HG02885 (cell line): Measurements from ENCODE around the gene CKB.
"Not testable (repeated sequence)": the region's sequence is repeated elsewhere in the genome, so short reads cannot be mapped to it uniquely, and the experiment has no call there.

Source experiments
- ATAC-seq: cut with Tn5 transposase; IDR thresholded peaks from one replicate; pipeline ENCODE4 v1.9.1; 2021; ENCODE audit warnings: mild to moderate bottlenecking; ENCODE audit not compliant: unreplicated experiment, poor library complexity

The CKB gene

DNA sequence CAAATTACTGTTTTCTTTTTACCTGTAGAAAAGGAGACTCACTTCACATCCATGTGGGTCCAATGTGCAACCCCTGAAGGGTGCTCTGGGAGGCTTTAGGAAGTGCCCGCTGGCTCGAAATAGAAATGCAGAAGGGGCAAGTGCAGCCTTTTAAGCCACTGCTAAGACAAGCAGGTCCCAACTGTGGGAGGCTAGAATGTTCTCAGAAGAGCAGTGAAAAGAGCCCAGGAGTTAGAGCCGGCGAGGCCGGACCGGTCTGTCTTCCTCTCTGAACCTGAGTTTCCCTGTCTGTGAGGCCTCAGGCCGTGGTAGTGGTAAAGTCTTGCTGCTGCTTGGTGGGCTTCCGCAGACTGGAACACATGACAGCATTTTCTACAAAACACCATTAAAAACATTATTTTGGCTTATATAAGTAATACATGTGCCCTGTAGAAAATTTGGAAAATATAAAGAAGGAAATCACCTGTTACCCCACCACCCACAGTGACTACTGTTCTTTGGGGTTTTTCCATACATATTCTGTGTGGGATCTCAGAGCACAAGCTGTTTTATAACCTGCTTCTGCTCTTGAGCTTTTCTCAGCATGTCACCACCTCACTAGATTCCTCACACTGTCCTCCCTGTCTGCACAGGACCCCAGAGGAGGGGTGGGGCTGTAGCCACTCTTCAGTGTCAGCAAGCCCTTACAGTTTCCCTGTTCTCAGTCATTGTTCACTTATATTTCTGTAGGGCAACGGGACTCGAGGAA is 6.0 kb downstream of the CKB start:
- no peak for ATAC-seq

DNA sequence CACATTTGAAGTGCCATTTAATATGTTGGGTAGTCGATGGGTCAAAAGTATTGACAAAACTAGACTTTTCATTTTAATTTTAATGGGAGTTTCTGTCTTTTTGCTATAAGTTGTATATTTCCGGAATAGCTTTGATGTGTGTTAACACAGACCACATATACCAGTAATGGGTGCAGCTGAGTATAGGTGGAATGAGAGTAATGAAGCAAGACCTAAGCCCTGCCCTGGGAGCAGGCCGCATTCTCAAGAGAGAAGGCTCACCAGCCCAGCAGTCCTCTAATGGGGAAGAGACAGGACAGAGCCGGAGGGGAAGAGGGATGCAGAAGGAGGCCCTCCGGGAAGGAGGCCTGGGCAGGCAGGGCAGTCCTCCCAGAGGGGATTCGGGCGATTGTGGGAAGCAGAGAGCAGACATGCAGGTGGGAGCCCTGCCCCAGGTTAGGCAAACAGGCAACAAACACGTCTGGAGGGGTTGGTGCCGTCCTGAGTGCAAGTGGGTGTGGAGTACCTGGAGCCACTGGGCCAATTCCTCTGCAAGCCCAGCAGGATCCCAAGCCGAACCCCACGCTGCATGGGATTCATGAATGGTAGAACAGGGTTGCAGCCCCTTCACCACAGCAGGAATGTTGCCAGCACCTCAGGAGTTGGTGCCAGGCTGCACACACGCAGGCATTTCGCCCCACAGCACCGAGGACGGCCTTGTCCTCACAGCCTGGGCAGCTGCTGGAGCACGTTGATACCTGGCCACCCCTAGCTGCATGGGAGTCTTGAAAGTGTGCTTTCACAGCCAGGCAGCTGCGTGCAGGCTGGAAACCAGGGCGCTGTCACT is 7.8 kb downstream of the CKB start:
- ATAC-seq = no peak

DNA sequence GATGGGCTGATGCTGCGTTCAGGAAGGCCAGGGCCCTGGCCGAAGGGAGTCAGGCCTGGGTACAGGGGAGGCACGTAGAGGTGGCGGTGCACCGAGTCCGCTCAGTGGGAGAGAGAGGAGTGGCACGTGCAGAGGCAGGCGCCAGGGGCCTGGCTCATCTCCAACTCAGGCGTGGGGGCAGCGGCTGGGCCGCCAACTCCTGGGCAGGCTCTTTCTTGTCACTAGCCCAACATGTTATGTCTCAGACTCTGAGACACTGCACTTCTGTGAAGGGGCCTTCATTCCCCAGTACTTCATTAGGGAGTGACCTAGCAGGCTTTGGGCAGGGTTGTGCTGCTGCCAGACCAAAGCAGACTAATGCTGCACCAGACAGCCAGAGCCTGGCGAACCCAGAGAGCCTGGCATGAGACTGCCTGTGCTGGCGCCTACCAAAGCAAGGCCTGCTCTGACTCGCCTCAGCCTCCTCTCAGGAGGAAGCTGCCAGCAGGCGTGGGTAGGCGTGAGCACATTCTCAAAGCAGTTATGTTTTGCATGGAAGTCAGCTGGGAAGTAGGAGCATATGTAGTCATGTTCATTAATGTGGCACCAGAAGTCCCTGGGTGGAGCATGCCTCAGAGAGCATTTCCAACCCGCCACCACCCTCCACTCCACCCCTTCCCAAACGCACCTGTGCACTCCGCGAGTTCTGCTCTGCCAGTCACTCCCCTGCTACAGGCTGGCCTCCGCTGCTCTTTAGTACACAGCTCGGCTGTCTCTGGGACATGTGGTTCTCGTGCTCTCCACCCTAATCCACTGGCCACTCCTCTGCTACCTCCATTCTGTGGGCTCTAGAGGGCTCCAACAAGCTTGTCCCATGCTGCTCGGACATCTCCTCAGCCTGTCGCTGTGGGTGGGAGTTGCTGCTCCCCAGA is 9.7 kb downstream of the CKB start:
- no peak for ATAC-seq

DNA sequence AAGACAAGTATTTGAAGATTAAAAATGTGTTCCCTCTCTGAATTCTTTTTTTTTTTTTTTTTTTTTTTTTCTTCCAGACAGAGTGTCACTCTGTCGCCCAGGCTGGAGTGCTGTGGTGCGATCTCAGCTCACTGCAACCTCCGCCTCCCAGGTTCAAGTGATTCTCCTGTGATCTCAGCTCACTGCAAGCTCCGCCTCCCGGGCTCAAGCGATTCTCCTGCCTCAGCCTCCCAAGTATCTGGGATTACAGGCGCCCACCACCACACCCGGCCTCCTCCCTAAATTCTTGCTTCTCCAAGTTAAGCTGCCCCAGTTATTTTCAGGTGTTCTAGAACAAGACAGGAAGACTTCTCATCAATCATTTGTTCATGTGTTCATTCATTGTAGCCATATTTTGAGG is 10.4 kb downstream of the CKB start:
- ATAC-seq = not testable (repeated sequence)

DNA sequence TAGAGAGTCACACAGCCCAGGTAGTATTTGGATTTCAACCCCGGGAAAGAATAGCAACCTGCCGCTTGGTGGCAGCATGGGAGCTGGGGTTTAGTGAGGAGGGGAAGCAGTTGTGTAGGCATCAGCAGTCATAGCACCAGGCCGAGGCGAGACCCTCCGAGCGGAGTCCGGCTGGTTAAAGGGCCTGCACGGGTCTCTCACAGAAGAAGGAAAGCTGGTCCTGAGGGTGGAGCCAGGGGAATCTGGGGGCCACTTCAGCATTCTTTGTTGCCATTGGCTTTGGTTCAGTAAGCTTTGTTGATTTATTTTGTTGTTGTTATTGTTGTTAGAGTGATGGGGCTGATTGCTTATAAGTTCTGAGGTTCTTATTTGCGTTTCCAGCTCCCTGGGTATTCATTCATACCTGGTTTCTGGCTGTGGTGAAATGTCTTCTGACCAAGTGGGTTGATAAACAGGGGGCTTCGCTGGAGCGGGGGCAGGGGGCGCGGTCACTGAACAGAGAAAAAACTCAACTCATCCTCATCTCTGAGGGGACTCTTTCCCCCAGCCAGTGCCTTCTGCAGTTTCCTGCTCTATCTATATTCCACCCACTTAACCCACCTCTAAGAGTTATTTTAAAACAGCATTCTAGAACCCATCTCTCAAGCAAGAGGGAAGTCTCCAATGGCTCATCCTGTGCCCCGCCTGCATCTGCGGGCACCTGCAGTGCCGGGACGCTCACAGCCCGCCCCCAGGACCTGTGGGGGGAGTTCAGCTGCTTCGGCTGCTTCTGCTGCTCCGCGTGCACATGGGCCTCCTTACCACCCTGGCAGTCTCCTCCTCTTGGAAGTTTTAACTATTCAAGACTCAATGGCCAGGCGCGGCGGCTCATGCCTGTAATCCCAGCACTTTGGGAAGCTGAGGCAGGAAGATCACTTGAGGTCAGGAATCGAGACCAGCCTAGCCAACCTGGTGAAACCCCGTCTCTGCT is 11.6 kb downstream of the CKB start:
- no peak for ATAC-seq

DNA sequence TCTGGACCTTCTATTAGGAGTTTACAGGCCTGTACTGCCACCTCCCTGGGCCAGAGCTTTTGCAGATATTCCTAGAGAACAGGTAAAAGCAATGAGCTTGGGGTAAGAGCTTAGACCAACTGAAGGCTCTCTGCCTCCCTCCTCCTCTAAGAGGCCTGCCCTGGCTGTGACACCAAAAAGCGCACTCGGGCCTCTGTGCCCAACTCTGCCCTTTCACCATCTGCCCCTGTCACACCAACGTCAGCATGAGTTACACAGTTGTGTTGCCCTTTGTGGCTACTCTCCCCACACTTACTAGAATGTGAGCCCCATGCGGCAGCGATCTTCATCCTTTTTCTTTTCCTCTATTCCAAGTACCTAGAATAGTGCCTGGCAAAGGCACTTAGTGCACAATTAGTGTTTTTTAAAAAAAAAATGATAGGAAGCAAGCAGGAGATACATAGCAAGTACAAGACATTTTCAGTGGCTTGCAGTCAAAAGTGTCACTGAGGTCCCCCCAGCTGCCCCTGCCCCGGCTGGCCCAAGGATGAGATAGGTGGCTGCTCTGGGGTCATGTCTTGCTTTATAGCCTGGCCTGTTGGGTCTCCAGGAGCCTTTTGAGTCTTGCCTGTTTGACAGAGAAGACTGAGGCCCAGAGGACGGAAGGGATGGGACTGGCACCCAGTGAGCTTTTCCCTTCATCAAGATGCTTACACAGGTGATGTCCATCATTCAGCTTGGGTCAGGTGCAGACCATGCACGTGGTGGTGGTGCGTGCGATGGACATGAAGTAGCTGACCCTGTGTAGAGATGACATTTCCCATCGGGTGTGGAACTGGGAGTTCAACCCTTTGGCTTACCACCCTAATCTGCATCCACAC is 12.5 kb downstream of the CKB start:
- no peak for ATAC-seq

DNA sequence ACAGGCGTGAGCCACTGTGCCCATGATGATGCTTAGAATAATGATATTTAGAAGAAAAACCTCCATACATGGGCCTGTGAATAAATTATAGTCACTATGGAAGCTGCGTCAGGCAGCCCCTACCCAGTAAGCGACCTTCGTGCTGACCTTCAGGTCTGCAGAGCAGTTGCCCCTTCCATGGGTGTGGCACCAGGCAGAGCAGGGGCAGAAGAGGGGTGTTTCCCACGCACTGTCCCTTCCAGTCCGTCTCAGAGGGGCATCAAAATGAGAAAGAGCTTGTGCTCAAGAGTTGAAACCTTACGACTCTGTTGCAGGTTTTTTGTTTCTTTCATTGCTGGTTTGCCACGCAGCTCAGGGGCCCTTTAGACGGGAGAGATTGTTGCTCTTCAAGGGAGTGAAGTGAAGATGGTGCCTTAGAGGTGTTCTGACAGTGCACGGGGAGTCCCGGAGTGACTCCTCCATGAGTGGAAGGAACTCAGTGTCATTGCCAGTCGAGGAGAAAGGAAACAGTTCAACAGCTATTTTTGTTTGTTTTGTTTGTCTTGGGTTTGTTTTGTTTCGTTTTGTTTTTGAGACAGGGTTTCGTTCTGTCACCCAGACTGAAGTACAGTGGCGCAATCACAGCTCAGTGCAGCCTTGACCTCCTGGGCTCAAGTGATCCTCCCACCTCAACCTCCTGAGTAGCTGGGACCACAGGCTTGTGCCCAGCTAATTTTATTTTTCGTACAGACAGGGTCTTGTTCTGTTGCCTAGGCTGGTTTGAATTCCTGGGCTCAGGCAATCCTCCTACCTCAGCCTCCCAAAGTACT is 13.9 kb downstream of the CKB start:
- no peak for ATAC-seq

DNA sequence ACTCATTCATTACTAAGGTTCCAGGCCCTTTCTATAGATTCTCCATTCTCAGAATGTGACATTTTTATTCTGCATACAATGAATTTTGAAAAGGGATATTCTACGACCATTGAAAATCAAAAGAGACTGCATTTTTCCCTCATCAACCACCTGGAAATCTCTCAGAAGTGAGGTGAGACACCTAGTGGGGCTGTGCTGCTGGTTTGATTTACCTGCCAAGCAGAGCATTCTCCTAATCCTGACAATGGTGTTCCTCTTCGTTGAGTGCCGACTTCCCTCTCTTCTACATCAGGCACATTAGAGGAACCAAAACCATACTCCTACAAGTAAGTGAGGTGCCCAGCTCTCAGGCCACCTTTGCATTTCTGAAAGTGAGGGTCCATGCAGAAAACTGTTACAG is 14.9 kb downstream of the CKB start:
- no peak for ATAC-seq

DNA sequence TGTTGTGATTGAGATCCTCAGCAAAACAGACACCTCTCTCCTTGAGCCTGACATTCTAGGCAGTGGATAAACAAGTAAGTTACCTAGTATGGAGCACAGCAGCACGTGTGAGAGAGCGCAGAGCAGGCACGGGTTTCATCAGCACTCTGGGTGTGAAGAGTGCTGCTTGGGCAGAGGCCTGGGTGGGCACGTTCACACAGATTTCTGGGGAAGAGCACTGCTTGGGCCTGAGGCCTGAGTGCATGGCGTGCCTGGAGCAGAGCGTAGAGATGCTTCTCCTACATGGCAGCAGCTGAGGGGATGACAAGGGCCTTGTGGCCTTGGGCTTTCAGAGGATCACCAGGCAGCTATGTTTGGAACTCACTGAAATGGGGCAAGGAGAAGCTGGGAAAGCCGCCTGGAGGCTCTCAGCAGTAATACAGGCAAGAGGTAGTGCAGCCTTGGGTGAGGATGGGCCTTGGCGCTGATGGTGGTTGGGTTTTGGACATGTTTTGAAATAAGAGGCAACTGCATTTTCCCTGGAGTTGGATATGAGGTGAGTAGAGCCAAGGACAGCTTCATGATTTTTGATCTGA is 17.6 kb downstream of the CKB start:
- no peak for ATAC-seq

DNA sequence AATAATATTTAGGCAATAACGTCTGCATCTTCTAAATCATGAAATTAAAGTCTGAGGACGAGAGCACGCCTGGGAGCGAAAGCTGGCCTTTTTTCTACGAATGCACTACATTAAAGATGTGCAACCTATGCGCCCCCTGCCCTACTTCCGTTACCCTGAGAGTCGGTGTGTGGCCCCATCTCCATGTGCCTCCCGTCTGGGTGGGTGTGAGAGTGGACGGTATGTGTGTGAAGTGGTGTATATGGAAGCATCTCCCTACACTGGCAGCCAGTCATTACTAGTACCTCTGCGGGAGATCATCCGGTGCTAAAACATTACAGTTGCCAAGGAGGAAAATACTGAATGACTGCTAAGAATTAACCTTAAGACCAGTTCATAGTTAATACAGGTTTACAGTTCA is 19.3 kb downstream of the CKB start:
- ATAC-seq = no peak

DNA sequence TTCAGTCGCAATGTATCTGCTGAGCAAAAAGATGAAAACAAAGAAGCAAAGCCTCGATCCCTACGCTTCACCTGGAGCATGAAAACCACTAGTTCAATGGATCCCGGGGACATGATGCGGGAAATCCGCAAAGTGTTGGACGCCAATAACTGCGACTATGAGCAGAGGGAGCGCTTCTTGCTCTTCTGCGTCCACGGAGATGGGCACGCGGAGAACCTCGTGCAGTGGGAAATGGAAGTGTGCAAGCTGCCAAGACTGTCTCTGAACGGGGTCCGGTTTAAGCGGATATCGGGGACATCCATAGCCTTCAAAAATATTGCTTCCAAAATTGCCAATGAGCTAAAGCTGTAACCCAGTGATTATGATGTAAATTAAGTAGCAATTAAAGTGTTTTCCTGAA is 19.8 kb downstream of the CKB start:
- no peak for ATAC-seq

DNA sequence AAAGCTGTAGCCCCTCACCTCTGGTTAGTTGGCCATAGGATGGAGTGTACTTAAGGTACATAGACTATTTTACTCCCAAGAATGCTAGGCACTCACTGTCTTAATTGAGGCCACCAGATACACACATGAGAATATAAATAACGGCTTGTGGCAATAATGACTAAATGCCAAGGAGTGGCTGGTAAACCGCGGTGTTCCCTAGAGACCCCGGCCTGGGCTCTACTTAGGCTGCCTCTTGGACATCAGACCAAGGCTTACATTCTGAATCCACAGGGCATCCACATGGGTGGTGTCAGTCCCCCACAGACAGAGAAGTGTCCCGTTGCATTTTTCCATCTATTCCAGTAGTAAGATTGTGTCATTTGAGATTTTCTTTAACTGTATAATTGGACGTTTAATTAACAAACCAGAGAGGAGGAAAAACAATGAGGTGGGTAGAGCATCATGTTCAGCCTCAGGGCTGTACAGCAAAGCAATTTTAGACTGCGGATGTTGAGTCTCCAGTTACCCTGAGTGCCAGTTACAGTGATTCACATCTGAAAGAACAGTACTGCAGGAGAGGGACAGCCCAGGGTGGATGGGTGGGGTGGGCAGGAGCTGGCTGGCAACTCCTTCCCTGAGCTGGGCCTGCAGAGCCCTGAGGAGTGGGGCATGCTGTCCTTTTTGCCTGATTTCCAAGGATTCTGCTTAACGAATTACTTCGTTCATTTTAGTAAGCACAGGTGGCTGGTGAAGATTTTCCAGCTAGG is 20.5 kb downstream of the CKB start:
- ATAC-seq = no peak

DNA sequence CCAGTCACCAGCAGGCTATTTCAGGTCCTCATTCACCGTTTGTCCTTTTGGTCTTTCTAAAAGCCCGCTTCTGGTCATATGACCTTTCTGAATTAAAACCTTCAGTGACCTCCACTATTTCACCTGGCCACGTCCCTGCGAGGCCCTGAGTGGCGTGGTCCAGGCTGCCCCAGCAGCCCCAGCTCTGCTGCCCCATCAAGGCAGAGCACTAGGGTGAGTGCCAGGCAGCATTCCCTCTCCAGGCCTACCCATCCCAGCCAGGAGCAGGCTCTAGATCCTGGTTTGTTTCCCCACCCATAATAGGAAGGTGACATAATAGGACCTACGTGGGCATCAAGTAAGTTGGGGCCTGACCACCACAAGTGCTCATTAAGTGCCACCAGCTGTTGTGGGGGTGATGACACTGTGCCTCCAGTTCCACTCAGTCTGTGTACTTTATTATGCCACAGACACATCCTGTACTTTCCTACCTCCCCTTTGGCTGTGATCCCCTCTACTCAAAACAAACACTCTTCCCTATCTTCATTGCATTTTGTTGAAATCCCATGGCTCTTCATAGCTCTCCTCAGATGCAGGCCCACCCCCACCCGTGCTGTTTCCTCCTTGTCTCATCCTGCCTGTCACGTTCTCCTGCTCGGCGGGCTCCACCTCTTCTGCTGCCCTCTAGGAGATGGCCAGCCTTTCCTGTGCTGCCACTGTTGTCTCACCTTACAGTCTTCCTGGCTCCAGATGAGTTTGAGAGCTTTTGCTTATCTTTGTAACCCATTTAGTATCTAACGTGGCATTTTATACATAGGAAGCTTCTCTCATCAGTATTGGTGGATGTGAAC is 21.4 kb downstream of the CKB start:
- ATAC-seq = no peak

DNA sequence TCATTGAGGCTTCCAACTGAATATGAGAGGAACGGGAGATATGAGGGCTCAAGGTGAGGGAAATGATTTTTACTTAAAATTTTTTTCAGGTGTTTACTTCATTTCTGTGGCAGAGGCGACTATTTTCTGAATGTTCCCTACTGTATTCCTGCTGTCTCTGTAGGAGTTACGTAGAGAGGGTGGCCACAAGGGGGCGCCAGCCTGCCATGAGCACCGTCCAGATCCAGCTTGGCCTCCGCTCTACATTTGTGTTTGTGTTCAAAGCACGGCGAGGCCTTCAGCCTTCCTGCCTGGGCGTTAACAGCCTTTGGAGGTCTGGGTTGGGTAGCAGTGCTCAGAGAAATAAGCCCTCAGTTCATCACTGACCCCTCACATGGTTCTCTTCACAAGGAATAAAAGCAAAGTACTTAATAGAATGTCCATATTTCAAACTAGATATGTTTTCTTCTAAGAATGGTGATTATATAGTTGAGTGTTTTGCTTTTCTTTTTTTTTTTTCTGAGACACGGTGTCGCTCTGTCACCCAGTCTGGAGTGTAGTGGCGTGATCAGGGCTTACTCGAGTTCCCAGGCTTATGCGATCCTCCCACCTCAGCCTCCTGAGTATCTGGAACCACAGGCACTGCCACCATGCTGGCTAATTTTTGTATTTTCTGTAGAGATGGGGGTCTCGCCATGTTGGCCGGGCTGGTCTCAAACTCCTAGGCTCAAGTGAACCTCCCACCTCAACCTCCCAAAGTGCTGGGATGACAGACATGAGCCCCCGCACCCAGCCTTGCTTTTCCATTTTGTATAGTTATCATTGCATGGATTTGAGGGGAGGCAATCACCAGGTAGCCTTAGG is 22.3 kb downstream of the CKB start:
- ATAC-seq = peak; percentile 39

DNA sequence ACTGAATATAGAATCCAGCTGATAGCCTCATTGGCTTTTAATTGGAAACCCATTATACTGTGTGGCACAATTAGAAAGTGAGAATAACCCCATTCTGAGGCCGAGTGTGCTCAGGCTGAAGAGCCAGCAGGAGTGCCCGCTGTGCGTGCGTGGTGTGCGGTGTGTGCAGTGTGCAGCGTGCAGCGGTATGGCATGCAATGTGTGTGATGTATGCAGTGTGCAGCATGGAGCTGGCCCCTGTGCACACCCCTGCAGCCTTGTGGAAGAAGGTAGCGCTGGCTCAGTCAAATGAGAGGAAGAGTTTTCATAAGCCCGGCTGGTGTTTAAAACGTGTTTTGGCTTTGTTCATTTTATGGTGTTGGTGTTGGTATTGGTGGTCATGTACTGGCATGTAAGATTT is 22.9 kb downstream of the CKB start:
- ATAC-seq = no peak
